Lung (tissue), 12 donors: Measurements from ENCODE around the gene TRMT61A. TPM values are rescaled to one million over a fixed set of nuclear protein-coding genes. Genes with fewer than 3 reads are reported as not detected.

Source experiments
- ATAC-seq: fragments of 200-7000 bp; cut with Tn5 transposase; one replicate; pipeline ENCODE4 v1.9.1; 2020; ENCODE audit warnings: moderate number of reproducible peaks; ENCODE audit not compliant: insufficient read depth, low FRiP score
- DNase-seq, 3 donors: peaks; one replicate each; pipeline ENCODE4 v3.0.0-alpha.2; 2013 to 2017
- H3K27ac ChIP-seq, 2 donors: one replicate each; pipeline ENCODE4 v1.5.1; 2013; ENCODE audit warnings: mild to moderate bottlenecking in 2 of 2, moderate library complexity in 2 of 2, control low read depth in 1 of 2, inconsistent platforms in 1 of 2, low read depth in 1 of 2, low read length in 1 of 2
- H3K27me3 ChIP-seq, 3 donors: one replicate each; pipeline ENCODE4 v1.5.1; 2013; ENCODE audit warnings: low read length in 2 of 3; ENCODE audit not compliant: control insufficient read depth in 3 of 3, insufficient read depth in 3 of 3
- H3K36me3 ChIP-seq, 4 donors: one replicate each; pipeline ENCODE4 v1.5.1; 2013; ENCODE audit warnings: low read length in 4 of 4, mild to moderate bottlenecking in 1 of 4, moderate library complexity in 1 of 4; ENCODE audit not compliant: control insufficient read depth in 4 of 4, insufficient read depth in 4 of 4
- H3K4me1 ChIP-seq, 5 donors: one replicate each; pipeline ENCODE4 v1.5.1; 2013; ENCODE audit warnings: low read length in 5 of 5, mild to moderate bottlenecking in 2 of 5, moderate library complexity in 1 of 5; ENCODE audit not compliant: control insufficient read depth in 5 of 5, insufficient read depth in 5 of 5
- H3K4me3 ChIP-seq: one replicate; pipeline ENCODE4 v1.5.1; 2013; ENCODE audit warnings: mild to moderate bottlenecking, control low read depth, moderate library complexity
- H3K9ac ChIP-seq, 2 donors: one replicate each; pipeline ENCODE4 v1.5.1; 2013; ENCODE audit warnings: low read length in 2 of 2, control low read depth in 1 of 2; ENCODE audit not compliant: insufficient read depth in 1 of 2
- H3K9me3 ChIP-seq, 4 donors: one replicate each; pipeline ENCODE4 v1.5.1; 2013; ENCODE audit warnings: low read length in 3 of 4, mild to moderate bottlenecking in 1 of 4, moderate library complexity in 1 of 4; ENCODE audit not compliant: control insufficient read depth in 4 of 4, insufficient read depth in 3 of 4
- CTCF ChIP-seq: IDR thresholded peaks from 2 replicates; pipeline ENCODE4 v1.5.1; 2012; ENCODE audit warnings: mild to moderate bottlenecking; ENCODE audit errors: control extremely low read depth, extremely low read depth
- WGBS, 2 donors: extraction: QIAGEN DNeasy Blood & Tissue Kit; methylation state at CpG; one replicate each; pipeline ENCODE4 v1.1.7; 2013; 5-methylcytosine and 5-hydroxymethylcytosine counted together
- polyA plus RNA-seq, 2 donors: library from polyadenylated mRNA; stranded (reverse); fragments of 200-250 nt; gene quantifications; one replicate each; pipeline ENCODE4 v1.2.1, GENCODE V29; 2013
- total RNA-seq, 2 donors: library from RNA; depleted of rRNA in 1 of 2; stranded (reverse); fragments of >200 nt in 1 of 2; gene quantifications; one replicate each; pipeline ENCODE4 v1.2.1, GENCODE V29; 2014 to 2021
- donor health status: control.
- donor health status: control.
- donor health status: Bipolar disorder and iron deficiency.
- donor health status: healthy.
- donor health status: DM: yes; HTN: yes; CAD: no.

The TRMT61A gene
- total and polyA plus RNA-seq, 4 donors, result 11.9 to 21.5 (median 16.0) TPM

- no peak for TF ChIP-seq CTCF
- DNase-seq (no peak), ATAC-seq (no peak)
- Histone ChIP-seq H3K27ac (no peak overlapping the region), H3K27me3 (no peaks in the 10 kb centered on the region), H3K4me1 (no peaks in the 10 kb centered on the region), H3K36me3 (peaks cover 13 to 36% (median 26%) of the 10 kb centered on the region in 4 donors), H3K9ac (no peak overlapping the region), H3K9me3 (no peaks in the 10 kb centered on the region), H3K4me3 (no peak overlapping the region)
- WGBS, 2 donors, result 92 to 96% methylated on average over 2 of the region's 2 CpGs
Measured at GRCh38 chr14:103485504-103485903, 43.5 kb upstream of the TRMT61A start.

GRCh38 chr14:103488071-103488470 lies 40.9 kb upstream of the TRMT61A start:
- 92 to 97% methylated on average over 6 of the region's 6 CpGs for WGBS, 2 donors
- peaks cover 11 to 35% (median 32%) of the 10 kb centered on the region in 4 donors for H3K36me3 ChIP-seq

GRCh38 chr14:103488960-103489359 lies 40.0 kb upstream of the TRMT61A start:
- Histone ChIP-seq H3K9me3 (peaks cover 0 to 1% (median 0%) of the 10 kb centered on the region in 4 donors), H3K4me3 (no peak overlapping the region), H3K4me1 (no peaks in the 10 kb centered on the region), H3K9ac (no peak overlapping the region), H3K36me3 (peaks cover 6 to 36% (median 35%) of the 10 kb centered on the region in 4 donors), H3K27ac (no peak overlapping the region), H3K27me3 (no peaks in the 10 kb centered on the region)
- no peak for ATAC-seq
- TF ChIP-seq CTCF, result no peak
- WGBS, 2 donors, result 84 to 89% methylated on average over 2 of the region's 2 CpGs
- peak in 1 of 3 donors; percentile 10 for DNase-seq

More at GRCh38 chr14:103488071-103488470, 40.9 kb upstream of the TRMT61A start:
- no peaks in the 10 kb centered on the region for H3K27me3 ChIP-seq
- H3K9ac ChIP-seq, result no peak overlapping the region
- no peak overlapping the region for H3K27ac ChIP-seq
- DNase-seq, result no peak
- ATAC-seq, result no peak
- no peaks in the 10 kb centered on the region for H3K4me1 ChIP-seq
- no peak for TF ChIP-seq CTCF
- peaks cover 0 to 1% (median 0%) of the 10 kb centered on the region in 4 donors for H3K9me3 ChIP-seq
- H3K4me3 ChIP-seq, result no peak overlapping the region

GRCh38 chr14:103489621-103490020 lies 39.4 kb upstream of the TRMT61A start:
- peaks cover 6 to 36% (median 35%) of the 10 kb centered on the region in 4 donors for H3K36me3 ChIP-seq
- TF ChIP-seq CTCF, result no peak
- ATAC-seq, result no peak

More at GRCh38 chr14:103489621-103490020, 39.4 kb upstream of the TRMT61A start:
- H3K27me3 ChIP-seq, result no peaks in the 10 kb centered on the region
- WGBS, 2 donors, result 80 to 88% methylated on average over 2 of the region's 2 CpGs
- no peak for DNase-seq
- no peak overlapping the region for H3K27ac ChIP-seq
- H3K4me1 ChIP-seq, result no peaks in the 10 kb centered on the region
- no peak overlapping the region for H3K4me3 ChIP-seq
- H3K9me3 ChIP-seq, result peaks cover 0 to 1% (median 0%) of the 10 kb centered on the region in 4 donors
- H3K9ac ChIP-seq, result no peak overlapping the region
